A549 (cell line): ENCODE measurements around the gene ATP8A2.

Experiments
- CHD2 ChIP-seq: fragments of 150-350 bp; IDR thresholded peaks from 2 replicates; pipeline ENCODE4 v1.6.1; 2014; ENCODE audit warnings: low read length; ENCODE audit not compliant: partially characterized antibody
- CTCF ChIP-seq: fragments of >200 bp; sonication (Bioruptor Twin); formaldehyde crosslinking; IDR thresholded peaks from 3 replicates; pipeline ENCODE4 v1.5.1; 2016
- EHMT2 ChIP-seq: fragments of 200-600 bp; sonication (generic); IDR thresholded peaks from 2 replicates; pipeline ENCODE4 v1.6.1; 2016; ENCODE audit warnings: antibody characterized with exemption, low read depth, mild to moderate bottlenecking, moderate library complexity
- EP300 ChIP-seq, 2 experiments: fragments of >200 bp; sonication (Bioruptor Twin); formaldehyde crosslinking; IDR thresholded peaks; 2 replicates in 1 of 2; 3 replicates in 1 of 2; pipeline ENCODE4 v1.6.1; 2016 to 2017
- HDAC2 ChIP-seq: fragments of 200-600 bp; sonication (generic); IDR thresholded peaks from 2 replicates; pipeline ENCODE4 v1.6.1; 2016
- JUN ChIP-seq, 2 experiments: fragments of >200 bp; sonication (Bioruptor Twin); formaldehyde crosslinking; IDR thresholded peaks; 2 replicates in 1 of 2; 3 replicates in 1 of 2; pipeline ENCODE4 v1.6.1; 2016 to 2017
- JUNB ChIP-seq: fragments of >200 bp; sonication (Bioruptor Twin); formaldehyde crosslinking; IDR thresholded peaks from 2 replicates; pipeline ENCODE4 v1.6.1; 2016
- NR3C1 ChIP-seq: fragments of >200 bp; sonication (Bioruptor Twin); formaldehyde crosslinking; IDR thresholded peaks from 3 replicates; pipeline ENCODE4 v1.6.1; 2017
- POLR2A ChIP-seq: IDR thresholded peaks from 2 replicates; pipeline ENCODE4 v1.6.1; 2012; ENCODE audit warnings: mild to moderate bottlenecking, low read length
- POLR2AphosphoS2 ChIP-seq: conservative IDR thresholded peaks from 2 replicates; pipeline ENCODE4 v1.6.1; 2012; ENCODE audit warnings: low read length, improper control_type of control experiment, inconsistent platforms
- ZNF302 ChIP-seq: fragments of 250-450 bp; sonication (Bioruptor Pico); IDR thresholded peaks from 2 replicates; pipeline ENCODE4 v1.9.0; 2021; ENCODE audit warnings: inconsistent platforms, mild to moderate bottlenecking, moderate library complexity
- TF ChIP-seq, protein P1 (sequence below): fragments of >200 bp; sonication (Bioruptor Twin); formaldehyde crosslinking; IDR thresholded peaks from 3 replicates; pipeline ENCODE4 v1.6.1; 2016
- TF ChIP-seq, protein P2 (sequence below): IDR thresholded peaks from 2 replicates; pipeline ENCODE4 v1.6.1; 2012
- TF ChIP-seq, protein P3 (sequence below): fragments of 450-650 bp; IDR thresholded peaks from 2 replicates; pipeline ENCODE4 v1.6.1; 2014; ENCODE audit warnings: antibody characterized with exemption

DNA sequence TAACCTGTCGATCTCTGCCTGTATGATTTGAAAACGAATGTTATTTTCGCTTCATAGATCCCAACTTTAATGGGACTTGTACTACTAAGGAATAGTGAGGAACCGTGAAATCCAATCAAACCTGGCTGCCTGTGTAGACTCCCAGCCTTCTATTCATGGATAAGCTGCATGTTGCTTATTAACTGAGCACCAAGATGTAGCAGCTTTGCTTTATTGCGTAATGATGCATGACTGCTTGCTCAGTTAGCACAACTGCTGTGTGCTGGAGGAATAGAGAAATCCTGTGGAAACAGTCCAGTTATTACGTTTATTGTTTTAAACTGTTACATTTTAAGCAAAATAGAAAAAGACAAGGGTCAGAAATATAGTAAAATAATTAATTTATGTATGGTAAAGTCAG lies 571.9 kb downstream of the ATP8A2 start:
- TF ChIP-seq CTCF (no peak), POLR2A (no peak), JUN (IDR thresholded peaks at IDR 0.05) (no peak), POLR2AphosphoS2 (no peak), EHMT2 (no peak), CHD2 (no peak), JUNB (no peak), EP300 (IDR thresholded peaks at IDR 0.05) (no peak), ZNF302 (CRISPR knock-in tag) (no peak), HDAC2 (no peak), NR3C1 (no peak)
- TF ChIP-seq, protein P1, sequence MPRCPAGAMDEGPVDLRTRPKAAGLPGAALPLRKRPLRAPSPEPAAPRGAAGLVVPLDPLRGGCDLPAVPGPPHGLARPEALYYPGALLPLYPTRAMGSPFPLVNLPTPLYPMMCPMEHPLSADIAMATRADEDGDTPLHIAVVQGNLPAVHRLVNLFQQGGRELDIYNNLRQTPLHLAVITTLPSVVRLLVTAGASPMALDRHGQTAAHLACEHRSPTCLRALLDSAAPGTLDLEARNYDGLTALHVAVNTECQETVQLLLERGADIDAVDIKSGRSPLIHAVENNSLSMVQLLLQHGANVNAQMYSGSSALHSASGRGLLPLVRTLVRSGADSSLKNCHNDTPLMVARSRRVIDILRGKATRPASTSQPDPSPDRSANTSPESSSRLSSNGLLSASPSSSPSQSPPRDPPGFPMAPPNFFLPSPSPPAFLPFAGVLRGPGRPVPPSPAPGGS: no peak
- TF ChIP-seq, protein P2, sequence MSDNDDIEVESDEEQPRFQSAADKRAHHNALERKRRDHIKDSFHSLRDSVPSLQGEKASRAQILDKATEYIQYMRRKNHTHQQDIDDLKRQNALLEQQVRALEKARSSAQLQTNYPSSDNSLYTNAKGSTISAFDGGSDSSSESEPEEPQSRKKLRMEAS: no peak
- TF ChIP-seq, protein P3, sequence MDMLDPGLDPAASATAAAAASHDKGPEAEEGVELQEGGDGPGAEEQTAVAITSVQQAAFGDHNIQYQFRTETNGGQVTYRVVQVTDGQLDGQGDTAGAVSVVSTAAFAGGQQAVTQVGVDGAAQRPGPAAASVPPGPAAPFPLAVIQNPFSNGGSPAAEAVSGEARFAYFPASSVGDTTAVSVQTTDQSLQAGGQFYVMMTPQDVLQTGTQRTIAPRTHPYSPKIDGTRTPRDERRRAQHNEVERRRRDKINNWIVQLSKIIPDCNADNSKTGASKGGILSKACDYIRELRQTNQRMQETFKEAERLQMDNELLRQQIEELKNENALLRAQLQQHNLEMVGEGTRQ: no peak
